GM06990 (cell line): Measurements from ENCODE around the gene PDSS2.

Experiments
- DNase-seq: peaks from one replicate; pipeline ENCODE4 v3.0.0-alpha.2; 2011; ENCODE audit not compliant: insufficient read length; ENCODE audit errors: extremely low read depth
- H3K27me3 ChIP-seq: replicated peaks from 2 replicates; pipeline ENCODE4 v1.6.0; 2011; ENCODE audit warnings: low read length; ENCODE audit not compliant: control insufficient read depth, insufficient read depth
- H3K36me3 ChIP-seq: 2 replicates; pipeline ENCODE4 v1.5.1; 2011; ENCODE audit warnings: low read length; ENCODE audit not compliant: control insufficient read depth, insufficient read depth
- H3K4me3 ChIP-seq: replicated peaks from 2 replicates; pipeline ENCODE4 v1.5.1; 2011; ENCODE audit warnings: low read depth, mild to moderate bottlenecking, control low read depth, low read length
- CTCF ChIP-seq: IDR thresholded peaks from 2 replicates; pipeline ENCODE4 v1.5.1; 2011; ENCODE audit warnings: low read length, control low read depth, mild to moderate bottlenecking, inconsistent platforms; ENCODE audit not compliant: insufficient read depth, poor library complexity, severe bottlenecking

PDSS2 gene

GRCh38 chr6:107321793-107322192 is 137.6 kb downstream of the PDSS2 start:
- DNase-seq: no peak
- no peak for TF ChIP-seq CTCF
- Histone ChIP-seq H3K27me3 (no peaks in the 10 kb centered on the region), H3K36me3 (no peaks in the 10 kb centered on the region), H3K4me3 (no peak overlapping the region)

GRCh38 chr6:107319906-107320530 is 139.3 kb downstream of the PDSS2 start:
- no peak for DNase-seq
- no peaks in the 10 kb centered on the region for H3K36me3 ChIP-seq
- H3K27me3 ChIP-seq: no peaks in the 10 kb centered on the region
- no peak overlapping the region for H3K4me3 ChIP-seq
- TF ChIP-seq CTCF: no peak

GRCh38 chr6:107318100-107318736 is 141.1 kb downstream of the PDSS2 start:
- TF ChIP-seq CTCF: peak; percentile 82
- H3K4me3 ChIP-seq: no peak overlapping the region
- no peaks in the 10 kb centered on the region for H3K36me3 ChIP-seq
- H3K27me3 ChIP-seq: no peaks in the 10 kb centered on the region
- DNase-seq: peak; percentile 9

- Histone ChIP-seq H3K27me3 (no peaks in the 10 kb centered on the region), H3K36me3 (no peaks in the 10 kb centered on the region; the same call in 1 of the 2 replicates), H3K4me3 (no peak overlapping the region)
- no peak for TF ChIP-seq CTCF
- no peak for DNase-seq
Observed at GRCh38 chr6:107315114-107315513, 144.2 kb downstream of the PDSS2 start.

GRCh38 chr6:107314531-107314939 is 144.8 kb downstream of the PDSS2 start:
- TF ChIP-seq CTCF: no peak
- no peak for DNase-seq
- no peaks in the 10 kb centered on the region; the same call in 1 of the 2 replicates for H3K36me3 ChIP-seq
- no peaks in the 10 kb centered on the region for H3K27me3 ChIP-seq
- no peak overlapping the region for H3K4me3 ChIP-seq
